OCI-LY3 (cell line): ENCODE measurements around the gene SLC26A9.
A peak's percentile ranks its signal among the peaks of the same experiment; 100 is the strongest.

Source experiments
- H2AFZ ChIP-seq: fragments of 200-600, 300-600 bp; shearing (Covaris generic); 2 replicates; pipeline ENCODE4 v1.6.0; 2014; ENCODE audit warnings: antibody characterized with exemption, low read depth, low read length
- H3K27ac ChIP-seq: fragments of 200-600, 300-600 bp; sonication (generic); 2 replicates; pipeline ENCODE4 v1.5.1; 2014; ENCODE audit warnings: mild to moderate bottlenecking, low read length, moderate library complexity, mixed read lengths
- H3K27me3 ChIP-seq: fragments of 200-600, 300-600 bp; sonication (generic); 2 replicates; pipeline ENCODE4 v1.6.1; 2014; ENCODE audit warnings: low read depth, low read length, mixed read lengths
- H3K36me3 ChIP-seq: fragments of 200-600, 300-600 bp; sonication (generic); replicated peaks from 2 replicates; pipeline ENCODE3; 2014; ENCODE audit warnings: low read depth, low read length, mixed read lengths
- H3K4me1 ChIP-seq: fragments of 300-600, 200-600 bp; sonication (generic); 2 replicates; pipeline ENCODE4 v1.6.1; 2014; ENCODE audit warnings: low read length, mixed read lengths
- H3K4me2 ChIP-seq: fragments of 200-600, 300-600 bp; sonication (generic); 2 replicates; pipeline ENCODE4 v1.6.1; 2014; ENCODE audit warnings: low read length, mixed read lengths
- H3K4me3 ChIP-seq: fragments of 300-600, 200-600 bp; sonication (generic); 2 replicates; pipeline ENCODE4 v1.5.1; 2014; ENCODE audit warnings: antibody characterized with exemption, mild to moderate bottlenecking, low read length, moderate library complexity
- H3K79me2 ChIP-seq: fragments of 300-600, 200-600 bp; shearing (Covaris generic); 2 replicates; pipeline ENCODE4 v1.6.1; 2014; ENCODE audit warnings: mild to moderate bottlenecking, low read length, mixed read lengths
- H3K9ac ChIP-seq: fragments of 300-600, 200-600 bp; shearing (Covaris generic); 2 replicates; pipeline ENCODE4 v1.6.0; 2014; ENCODE audit warnings: mild to moderate bottlenecking, low read length, moderate library complexity
- H3K9me3 ChIP-seq: fragments of 200-600, 300-600 bp; shearing (Covaris generic); 2 replicates; pipeline ENCODE4 v1.6.1; 2014; ENCODE audit warnings: low read length, mixed read lengths; ENCODE audit not compliant: insufficient read depth
- H4K20me1 ChIP-seq: fragments of 200-600, 300-600 bp; sonication (generic); 2 replicates; pipeline ENCODE4 v1.6.1; 2016; ENCODE audit warnings: low read length, mixed read lengths; ENCODE audit not compliant: insufficient read depth
- CTCF ChIP-seq: fragments of 200-600, 300-600 bp; sonication (generic); IDR thresholded peaks from 2 replicates; pipeline ENCODE4 v1.5.1; 2014; ENCODE audit warnings: antibody characterized with exemption, low read length, low read depth
- EZH2phosphoT487 ChIP-seq: fragments of 200-600 bp; shearing (Covaris generic); IDR thresholded peaks from 2 replicates; pipeline ENCODE4 v1.6.1; 2018; ENCODE audit warnings: antibody characterized with exemption, mixed run types, low read depth

SLC26A9 gene

GRCh38 chr1:205972491-205973168, 29.4 kb upstream of the SLC26A9 start:
- peak overlapping the region; percentile 51 for H3K4me2 ChIP-seq

GRCh38 chr1:205972081-205972480, 28.8 kb upstream of the SLC26A9 start:
- Histone ChIP-seq H2AFZ (no peak overlapping the region), H3K27me3 (no peaks in the 10 kb centered on the region), H3K27ac (peak overlapping the region; percentile 50), H3K9me3 (no peaks in the 10 kb centered on the region), H3K4me3 (no peak overlapping the region), H3K9ac (no peak overlapping the region), H3K4me2 (peak overlapping the region; percentile 51), H3K36me3 (no peaks in the 10 kb centered on the region), H3K79me2 (no peaks in the 10 kb centered on the region), H4K20me1 (no peaks in the 10 kb centered on the region), H3K4me1 (peaks cover 32% of the 10 kb centered on the region)
- TF ChIP-seq CTCF (no peak), EZH2phosphoT487 (no peak)

More at GRCh38 chr1:205972491-205973168, 29.4 kb upstream of the SLC26A9 start:
- Histone ChIP-seq H3K36me3 (no peaks in the 10 kb centered on the region), H3K9ac (no peak overlapping the region), H3K9me3 (no peaks in the 10 kb centered on the region), H3K79me2 (no peaks in the 10 kb centered on the region), H2AFZ (no peak overlapping the region), H3K27ac (peak overlapping the region; percentile 50), H3K4me3 (peak overlapping the region; percentile 21; the same call in 1 of the 2 replicates), H4K20me1 (no peaks in the 10 kb centered on the region), H3K4me1 (peaks cover 34% of the 10 kb centered on the region), H3K27me3 (no peaks in the 10 kb centered on the region)
- TF ChIP-seq CTCF (no peak), EZH2phosphoT487 (no peak)

GRCh38 chr1:205971082-205971481, 27.8 kb upstream of the SLC26A9 start:
- Histone ChIP-seq H3K4me3 (no peak overlapping the region), H3K79me2 (no peaks in the 10 kb centered on the region), H2AFZ (no peak overlapping the region), H3K9me3 (no peaks in the 10 kb centered on the region), H3K27me3 (no peaks in the 10 kb centered on the region), H3K4me2 (no peak overlapping the region), H3K9ac (no peak overlapping the region), H3K36me3 (no peaks in the 10 kb centered on the region), H3K27ac (no peak overlapping the region), H3K4me1 (peaks cover 22% of the 10 kb centered on the region), H4K20me1 (no peaks in the 10 kb centered on the region)
- no peak for TF ChIP-seq EZH2phosphoT487
- TF ChIP-seq CTCF: no peak

- Histone ChIP-seq H3K4me1 (peaks cover 23% of the 10 kb centered on the region), H3K4me2 (no peak overlapping the region), H3K4me3 (no peak overlapping the region), H3K27me3 (no peaks in the 10 kb centered on the region), H3K27ac (no peak overlapping the region), H2AFZ (no peak overlapping the region), H3K79me2 (no peaks in the 10 kb centered on the region), H4K20me1 (no peaks in the 10 kb centered on the region), H3K9me3 (no peaks in the 10 kb centered on the region), H3K36me3 (no peaks in the 10 kb centered on the region), H3K9ac (no peak overlapping the region)
- no peak for TF ChIP-seq EZH2phosphoT487
- no peak for TF ChIP-seq CTCF
These were observed 27.2 kb upstream of the SLC26A9 start for GRCh38 chr1:205970486-205970885.
